H9 (cell line): ENCODE results near the gene RORC. TPM values are rescaled to one million over a fixed set of nuclear protein-coding genes. Genes with fewer than 3 reads are reported as not detected.
A peak's percentile ranks its signal among the peaks of the same experiment; 100 is the strongest.
"Not testable (repeated sequence)": the region's sequence is repeated elsewhere in the genome, so short reads cannot be mapped to it uniquely, and the experiment has no call there.

ENCODE experiments used
- DNase-seq: peaks from one replicate; pipeline ENCODE4 v3.0.0-alpha.2; 2017
- H2AFZ ChIP-seq: one replicate; pipeline ENCODE4 v1.6.1; 2013; ENCODE audit warnings: mild to moderate bottlenecking, low read length, control low read depth, moderate library complexity
- H2AK5ac ChIP-seq: 2 replicates; pipeline ENCODE4 v1.6.1; 2013; ENCODE audit warnings: low read length, control low read depth, mixed read lengths; ENCODE audit not compliant: insufficient read length
- H2BK120ac ChIP-seq: one replicate; pipeline ENCODE4 v1.6.1; 2013; ENCODE audit warnings: low read depth, mild to moderate bottlenecking, low read length, control low read depth, inconsistent platforms; ENCODE audit not compliant: poor library complexity, severe bottlenecking
- H2BK12ac ChIP-seq: 2 replicates; pipeline ENCODE4 v1.6.1; 2013; ENCODE audit warnings: low read length, control low read depth, mixed read lengths, low read depth; ENCODE audit not compliant: insufficient read length
- H2BK15ac ChIP-seq: 2 replicates; pipeline ENCODE4 v1.6.1; 2013; ENCODE audit warnings: low read depth, low read length, control low read depth
- H2BK20ac ChIP-seq: one replicate; pipeline ENCODE4 v1.6.1; 2013; ENCODE audit warnings: low read depth, mild to moderate bottlenecking, low read length, control low read depth, inconsistent platforms; ENCODE audit not compliant: poor library complexity, severe bottlenecking
- H2BK5ac ChIP-seq: 2 replicates; pipeline ENCODE4 v1.6.1; 2013; ENCODE audit warnings: low read length, control low read depth, mixed read lengths; ENCODE audit not compliant: insufficient read length
- H3K14ac ChIP-seq: 2 replicates; pipeline ENCODE4 v1.6.1; 2013; ENCODE audit warnings: low read length, control low read depth; ENCODE audit not compliant: insufficient read depth
- H3K18ac ChIP-seq: 2 replicates; pipeline ENCODE4 v1.6.1; 2013; ENCODE audit warnings: low read depth, mild to moderate bottlenecking, mixed read lengths, low read length, control low read depth; ENCODE audit not compliant: insufficient read length
- H3K23ac ChIP-seq: 2 replicates; pipeline ENCODE4 v1.6.1; 2013; ENCODE audit warnings: low read length, control low read depth, mixed read lengths, low read depth; ENCODE audit not compliant: insufficient read length
- H3K23me2 ChIP-seq: 2 replicates; pipeline ENCODE4 v1.6.1; 2013; ENCODE audit warnings: low read depth, mild to moderate bottlenecking, mixed read lengths, low read length, control low read depth; ENCODE audit not compliant: insufficient read length, poor library complexity, severe bottlenecking
- H3K27ac ChIP-seq: 2 replicates; pipeline ENCODE4 v1.5.1; 2013; ENCODE audit warnings: low read length, control low read depth, mixed read lengths, low read depth; ENCODE audit not compliant: insufficient read length
- H3K27me3 ChIP-seq: 2 replicates; pipeline ENCODE4 v1.6.1; 2013; ENCODE audit warnings: low read length, control low read depth, inconsistent platforms; ENCODE audit not compliant: insufficient read depth
- H3K4ac ChIP-seq: 2 replicates; pipeline ENCODE4 v1.6.1; 2013; ENCODE audit warnings: low read depth, mild to moderate bottlenecking, control low read depth, inconsistent platforms, low read length, moderate library complexity
- H3K4me1 ChIP-seq: 2 replicates; pipeline ENCODE4 v1.6.1; 2013; ENCODE audit warnings: low read length, control low read depth, inconsistent platforms; ENCODE audit not compliant: insufficient read depth
- H3K4me2 ChIP-seq: 2 replicates; pipeline ENCODE4 v1.6.1; 2013; ENCODE audit warnings: low read length, control low read depth, mixed read lengths; ENCODE audit not compliant: insufficient read length, insufficient read depth
- H3K56ac ChIP-seq: 2 replicates; pipeline ENCODE4 v1.6.1; 2013; ENCODE audit warnings: low read depth, mild to moderate bottlenecking, mixed read lengths, low read length, control low read depth; ENCODE audit not compliant: insufficient read length
- H3K79me1 ChIP-seq: 2 replicates; pipeline ENCODE4 v1.6.1; 2013; ENCODE audit warnings: low read depth, mild to moderate bottlenecking, moderate library complexity, low read length, control low read depth, inconsistent platforms; ENCODE audit not compliant: insufficient read depth, poor library complexity, severe bottlenecking
- H3K79me2 ChIP-seq: 2 replicates; pipeline ENCODE4 v1.6.1; 2013; ENCODE audit warnings: low read length, control low read depth, inconsistent platforms; ENCODE audit not compliant: insufficient read depth
- H3K9ac ChIP-seq: 2 replicates; pipeline ENCODE4 v1.6.1; 2013; ENCODE audit warnings: low read length, control low read depth, mixed read lengths; ENCODE audit not compliant: insufficient read length; ENCODE audit errors: extremely low read depth
- H3K9me3 ChIP-seq: one replicate; pipeline ENCODE4 v1.6.1; 2013; ENCODE audit warnings: low read depth, low read length, inconsistent platforms; ENCODE audit not compliant: control insufficient read depth
- H3T11ph ChIP-seq: one replicate; pipeline ENCODE4 v1.6.1; 2013; ENCODE audit warnings: mild to moderate bottlenecking, low read length, control low read depth, inconsistent platforms
- H4K20me1 ChIP-seq: one replicate; pipeline ENCODE4 v1.6.1; 2013; ENCODE audit not compliant: control insufficient read depth, insufficient read length, insufficient read depth
- H4K5ac ChIP-seq: 2 replicates; pipeline ENCODE4 v1.6.1; 2013; ENCODE audit warnings: low read depth, mild to moderate bottlenecking, mixed read lengths, low read length, control low read depth; ENCODE audit not compliant: insufficient read length
- H4K8ac ChIP-seq: replicated peaks from 2 replicates; pipeline ENCODE4 v1.6.1; 2013; ENCODE audit warnings: low read length, control low read depth, mixed read lengths, low read depth; ENCODE audit not compliant: insufficient read length
- H4K91ac ChIP-seq: 2 replicates; pipeline ENCODE4 v1.6.1; 2013; ENCODE audit warnings: low read depth, mild to moderate bottlenecking, moderate library complexity, mixed read lengths, low read length, control low read depth; ENCODE audit not compliant: insufficient read length
- H3K27ac Mint-ChIP-seq, 3 experiments: 2 replicates in 2 of 3; 3 replicates in 1 of 3; pipeline ENCODE4 v1.8.0; 2020 to 2021; ENCODE audit warnings: mixed read lengths in 3 of 3, mild to moderate bottlenecking in 1 of 3, moderate library complexity in 1 of 3
- H3K27me3 Mint-ChIP-seq: 2 replicates; pipeline ENCODE4 v1.8.0; 2021; ENCODE audit warnings: low read depth, mild to moderate bottlenecking, moderate library complexity, mixed read lengths
- H3K36me3 Mint-ChIP-seq, 3 experiments: 2 replicates in 2 of 3; 3 replicates in 1 of 3; pipeline ENCODE4 v1.8.0; 2020 to 2021; ENCODE audit warnings: low read depth in 3 of 3, mixed read lengths in 3 of 3; ENCODE audit not compliant: insufficient read depth in 1 of 3
- H3K4me1 Mint-ChIP-seq, 2 experiments: 2 replicates each; pipeline ENCODE4 v1.8.0; 2020; ENCODE audit warnings: mixed read lengths in 2 of 2
- H3K4me3 Mint-ChIP-seq, 2 experiments: 2 replicates in 1 of 2; 3 replicates in 1 of 2; pipeline ENCODE4 v1.8.0; 2020 to 2021; ENCODE audit warnings: mild to moderate bottlenecking in 2 of 2, mixed read lengths in 2 of 2, moderate library complexity in 1 of 2
- H3K9me3 Mint-ChIP-seq, 2 experiments: 2 replicates in 1 of 2; 3 replicates in 1 of 2; pipeline ENCODE4 v1.8.0; 2020; ENCODE audit warnings: mild to moderate bottlenecking in 2 of 2, mixed read lengths in 2 of 2, moderate library complexity in 1 of 2
- WGBS: extraction: QIAGEN DNeasy Blood & Tissue Kit; methylation state at CpG from one replicate; pipeline ENCODE4 v1.1.7; 2013; ENCODE audit warnings: missing lambda C conversion rate, low lambda C conversion rate, mixed read lengths; ENCODE audit not compliant: insufficient read length; ENCODE audit errors: extremely low coverage; 5-methylcytosine and 5-hydroxymethylcytosine counted together
- total RNA-seq: library from RNA; stranded (reverse); gene quantifications from 2 replicates; pipeline ENCODE4 v1.2.1, GENCODE V29; 2021
- TF ChIP-seq, protein P1 (sequence below): fragments of 200-600 bp; sonication (generic); conservative IDR thresholded peaks from 3 replicates; pipeline ENCODE4 v1.8.0; 2021; ENCODE audit warnings: antibody characterized with exemption, mild to moderate bottlenecking

RORC gene
- total RNA-seq, 1 experiment from 2014 or later: 0.52 TPM

DNA sequence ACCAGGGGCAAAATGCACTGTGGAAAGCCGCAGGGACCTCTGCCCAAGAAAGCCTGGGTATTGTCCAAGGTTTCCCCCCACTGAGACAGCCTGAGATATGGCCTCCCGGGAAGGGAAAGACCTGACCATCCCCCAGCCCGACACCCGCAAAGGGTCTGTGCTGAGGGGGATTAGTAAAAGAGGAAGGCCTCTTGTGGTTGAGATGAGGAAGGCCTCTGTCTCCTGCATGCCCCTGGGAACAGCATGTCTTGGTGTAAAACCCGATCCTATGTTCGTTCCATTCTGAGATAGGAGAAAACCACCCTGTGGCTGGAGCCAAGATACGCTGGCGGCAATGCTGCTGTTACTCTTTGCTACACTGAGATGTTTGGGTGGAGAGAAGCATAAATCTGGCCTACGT, 41.2 kb upstream of the RORC start:
- not testable (repeated sequence) for H2BK15ac ChIP-seq, DNase-seq, H3K9me3 Mint-ChIP-seq, H2BK20ac ChIP-seq, H3K4me3 Mint-ChIP-seq, H2BK5ac ChIP-seq, H3K23ac ChIP-seq, H3K9ac ChIP-seq, H2AK5ac ChIP-seq, H3K18ac ChIP-seq, H3K27me3 Mint-ChIP-seq, H4K20me1 ChIP-seq, H3K4me1 ChIP-seq, H3K79me1 ChIP-seq, H2AFZ ChIP-seq, H3K4me2 ChIP-seq, H4K8ac ChIP-seq, H3K79me2 ChIP-seq, H3K36me3 Mint-ChIP-seq, H3T11ph ChIP-seq, H3K4ac ChIP-seq, H3K14ac ChIP-seq, H4K5ac ChIP-seq, H3K56ac ChIP-seq, H2BK120ac ChIP-seq, H3K27ac ChIP-seq, H3K23me2 ChIP-seq, H4K91ac ChIP-seq, H3K9me3 ChIP-seq, H2BK12ac ChIP-seq, H3K27me3 ChIP-seq
- Mint-ChIP-seq H3K4me1 (peaks cover 15% of the 10 kb centered on the region in 2 experiments), H3K27ac (0 out of 7 replicates have a peak overlapping the region, but pooled peaks of 1 of the 3 experiments have one; percentile 15)
- WGBS: no CpG with 5 or more reads among the region's 9 CpGs
- TF ChIP-seq, protein P1, sequence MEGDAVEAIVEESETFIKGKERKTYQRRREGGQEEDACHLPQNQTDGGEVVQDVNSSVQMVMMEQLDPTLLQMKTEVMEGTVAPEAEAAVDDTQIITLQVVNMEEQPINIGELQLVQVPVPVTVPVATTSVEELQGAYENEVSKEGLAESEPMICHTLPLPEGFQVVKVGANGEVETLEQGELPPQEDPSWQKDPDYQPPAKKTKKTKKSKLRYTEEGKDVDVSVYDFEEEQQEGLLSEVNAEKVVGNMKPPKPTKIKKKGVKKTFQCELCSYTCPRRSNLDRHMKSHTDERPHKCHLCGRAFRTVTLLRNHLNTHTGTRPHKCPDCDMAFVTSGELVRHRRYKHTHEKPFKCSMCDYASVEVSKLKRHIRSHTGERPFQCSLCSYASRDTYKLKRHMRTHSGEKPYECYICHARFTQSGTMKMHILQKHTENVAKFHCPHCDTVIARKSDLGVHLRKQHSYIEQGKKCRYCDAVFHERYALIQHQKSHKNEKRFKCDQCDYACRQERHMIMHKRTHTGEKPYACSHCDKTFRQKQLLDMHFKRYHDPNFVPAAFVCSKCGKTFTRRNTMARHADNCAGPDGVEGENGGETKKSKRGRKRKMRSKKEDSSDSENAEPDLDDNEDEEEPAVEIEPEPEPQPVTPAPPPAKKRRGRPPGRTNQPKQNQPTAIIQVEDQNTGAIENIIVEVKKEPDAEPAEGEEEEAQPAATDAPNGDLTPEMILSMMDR: peak; percentile 20; the same call in 1 of the 3 replicates
